ENCODE measurements around the gene NFAM1.

Gene NFAM1

GRCh38 chr22:42414565-42415303 is 17.5 kb downstream of the NFAM1 start:
- DNase-seq = no peak

GRCh38 chr22:42414021-42414420 is 18.2 kb downstream of the NFAM1 start:
- no peak for DNase-seq

GRCh38 chr22:42412744-42413333 is 19.4 kb downstream of the NFAM1 start:
- no peak for DNase-seq

- no peak for DNase-seq
Measured at GRCh38 chr22:42410708-42411107, 21.5 kb downstream of the NFAM1 start.

GRCh38 chr22:42408810-42409529 is 23.2 kb downstream of the NFAM1 start:
- no peak for DNase-seq

GRCh38 chr22:42408276-42408675 is 23.9 kb downstream of the NFAM1 start:
- no peak for DNase-seq

- no peak for DNase-seq
Measured at GRCh38 chr22:42404266-42404665, 27.9 kb downstream of the NFAM1 start.

- DNase-seq = no peak
Measured at GRCh38 chr22:42401535-42402334, 30.5 kb downstream of the NFAM1 start.

- no peak for DNase-seq
Measured at GRCh38 chr22:42400811-42401534, 31.2 kb downstream of the NFAM1 start.

GRCh38 chr22:42399315-42400271 is 32.6 kb downstream of the NFAM1 start:
- DNase-seq = peak; percentile 99 to 100

- no peak for DNase-seq
Measured at GRCh38 chr22:42397332-42398249, 34.6 kb downstream of the NFAM1 start.

- DNase-seq = peak in 1 of 2 experiments; percentile 49
Measured at GRCh38 chr22:42396621-42397331, 35.4 kb downstream of the NFAM1 start.

GRCh38 chr22:42389143-42389542 is 43.1 kb downstream of the NFAM1 start:
- peak in 1 of 2 experiments; percentile 60 for DNase-seq

- peak; percentile 96 to 99 for DNase-seq
Measured at GRCh38 chr22:42388130-42388797, 43.9 kb downstream of the NFAM1 start.

GRCh38 chr22:42387631-42388030 is 44.6 kb downstream of the NFAM1 start:
- no peak for DNase-seq

- peak; percentile 83 to 91 for DNase-seq
Measured at GRCh38 chr22:42385696-42386095, 46.5 kb downstream of the NFAM1 start.

GRCh38 chr22:42384506-42384905 is 47.7 kb downstream of the NFAM1 start:
- no peak for DNase-seq

GRCh38 chr22:42383851-42384417 is 48.3 kb downstream of the NFAM1 start:
- no peak for DNase-seq
